GM21423 (cell line): ENCODE measurements around the gene JMJD7.

Experiments
- ATAC-seq: cut with Tn5 transposase; IDR thresholded peaks from one replicate; pipeline ENCODE4 v1.9.1; 2021; ENCODE audit warnings: mild to moderate bottlenecking, moderate library complexity; ENCODE audit not compliant: unreplicated experiment

JMJD7 gene

GRCh38 chr15:41842229-41842628 is 14.3 kb downstream of the JMJD7 start:
- no peak for ATAC-seq

GRCh38 chr15:41843571-41843970 is 15.7 kb downstream of the JMJD7 start:
- ATAC-seq = no peak

- ATAC-seq = no peak
Observed at GRCh38 chr15:41844814-41845213, 16.9 kb downstream of the JMJD7 start.

- ATAC-seq = no peak
Observed at GRCh38 chr15:41847206-41847605, 19.3 kb downstream of the JMJD7 start.

- ATAC-seq = no peak
Observed at GRCh38 chr15:41847981-41848380, 20.1 kb downstream of the JMJD7 start.

GRCh38 chr15:41848631-41849030 is 20.7 kb downstream of the JMJD7 start:
- ATAC-seq = no peak

GRCh38 chr15:41849204-41849603 is 21.3 kb downstream of the JMJD7 start:
- ATAC-seq = no peak

- no peak for ATAC-seq
Observed at GRCh38 chr15:41849861-41850260, 22.0 kb downstream of the JMJD7 start.

GRCh38 chr15:41850482-41851166 is 22.7 kb downstream of the JMJD7 start:
- ATAC-seq = no peak

GRCh38 chr15:41851167-41851523 is 23.3 kb downstream of the JMJD7 start:
- ATAC-seq = no peak

GRCh38 chr15:41851755-41852370 is 24.0 kb downstream of the JMJD7 start:
- ATAC-seq = no peak

- no peak for ATAC-seq
Observed at GRCh38 chr15:41852736-41853590, 25.1 kb downstream of the JMJD7 start.

- no peak for ATAC-seq
Observed at GRCh38 chr15:41853831-41854230, 25.9 kb downstream of the JMJD7 start.

- ATAC-seq = no peak
Observed at GRCh38 chr15:41854443-41854842, 26.6 kb downstream of the JMJD7 start.

GRCh38 chr15:41855261-41855961 is 27.5 kb downstream of the JMJD7 start:
- no peak for ATAC-seq

GRCh38 chr15:41856262-41856661 is 28.4 kb downstream of the JMJD7 start:
- ATAC-seq = no peak

- no peak for ATAC-seq
Observed at GRCh38 chr15:41856716-41857115, 28.8 kb downstream of the JMJD7 start.

- ATAC-seq = no peak
Observed at GRCh38 chr15:41857316-41857715, 29.4 kb downstream of the JMJD7 start.

- no peak for ATAC-seq
Observed at GRCh38 chr15:41858756-41859155, 30.9 kb downstream of the JMJD7 start.

GRCh38 chr15:41860049-41860828 is 32.3 kb downstream of the JMJD7 start:
- no peak for ATAC-seq
